Measurements from ENCODE around the gene ZFP28.

- no peak for TF ChIP-seq CTCF (IDR thresholded peaks at IDR 0.05)
- TF ChIP-seq POLR2A (IDR thresholded peaks at IDR 0.05): no peak
These were observed 55.7 kb downstream of the ZFP28 start for GRCh38 chr19:56594446-56594782.
